Natural killer cell (primary cell): ENCODE data around the gene FAM227B. TPM values are rescaled to one million over a fixed set of nuclear protein-coding genes. Genes with fewer than 3 reads are reported as not detected.

Source experiments
- ATAC-seq, 3 donors: fragments of 150-1000 bp in 2 of 3; fragments of 200-7000 bp in 1 of 3; cut with Tn5 transposase; 1 replicate in 1 of 3; 2 replicates in 2 of 3; pipeline ENCODE4 v1.10.0; 2021; ENCODE audit warnings: mild to moderate bottlenecking in 2 of 3, moderate library complexity in 2 of 3
- DNase-seq, 2 donors: peaks; one replicate each; pipeline versions ENCODE4 v3.0.0 to v3.0.0-alpha.2; 2013 to 2021; ENCODE audit warnings: mixed read lengths in 1 of 2
- H3K27ac ChIP-seq: one replicate; pipeline ENCODE4 v1.5.1; 2013; ENCODE audit warnings: mild to moderate bottlenecking, low read length
- H3K27me3 ChIP-seq: one replicate; pipeline ENCODE4 v1.6.1; 2013; ENCODE audit warnings: low read length; ENCODE audit not compliant: control insufficient read depth, insufficient read depth
- H3K36me3 ChIP-seq: one replicate; pipeline ENCODE4 v1.6.1; 2013; ENCODE audit warnings: low read length; ENCODE audit not compliant: control insufficient read depth, insufficient read depth
- H3K4me1 ChIP-seq: one replicate; pipeline ENCODE4 v1.6.1; 2013; ENCODE audit warnings: low read length; ENCODE audit not compliant: control insufficient read depth, insufficient read depth
- H3K4me3 ChIP-seq: one replicate; pipeline ENCODE4 v1.5.1; 2013; ENCODE audit warnings: low read length
- H3K9me3 ChIP-seq: one replicate; pipeline ENCODE4 v1.6.1; 2013; ENCODE audit warnings: low read length; ENCODE audit not compliant: control insufficient read depth, insufficient read depth
- H3K27ac Mint-ChIP-seq, 2 donors: one replicate each; pipeline ENCODE4 v1.8.0; 2022; ENCODE audit warnings: mild to moderate bottlenecking in 2 of 2, mixed read lengths in 2 of 2, moderate library complexity in 1 of 2
- H3K27me3 Mint-ChIP-seq, 2 donors: one replicate each; pipeline ENCODE4 v1.8.0; 2022; ENCODE audit warnings: low read depth in 2 of 2, mixed read lengths in 2 of 2
- H3K36me3 Mint-ChIP-seq: one replicate; pipeline ENCODE4 v1.8.0; 2022; ENCODE audit warnings: mixed read lengths
- H3K4me1 Mint-ChIP-seq, 2 donors: one replicate each; pipeline ENCODE4 v1.8.0; 2022; ENCODE audit warnings: mixed read lengths in 2 of 2
- H3K4me3 Mint-ChIP-seq: one replicate; pipeline ENCODE4 v1.8.0; 2022; ENCODE audit warnings: mild to moderate bottlenecking, moderate library complexity, mixed read lengths
- H3K9me3 Mint-ChIP-seq, 2 donors: one replicate each; pipeline ENCODE4 v1.8.0; 2022; ENCODE audit warnings: mixed read lengths in 2 of 2
- WGBS: methylation state at CpG from one replicate; pipeline ENCODE4 v1.1.7; 2013; ENCODE audit warnings: missing lambda C conversion rate; ENCODE audit not compliant: insufficient coverage; 5-methylcytosine and 5-hydroxymethylcytosine counted together
- intact Hi-C: fragments of 100-400 bp; cut with micrococcal nuclease; formaldehyde crosslinking; loops from one replicate; pipeline ENCODE4 v1.14.2; 2022
- total RNA-seq, 4 donors: library from RNA; stranded (reverse); fragments of 120-200 nt in 1 of 4; gene quantifications; one replicate each; pipeline versions ENCODE4 v1.2.3 to v1.2.4, GENCODE V29; 2013 to 2022
- TF ChIP-seq, protein P1 (sequence below): fragments of 200-600 bp; IDR thresholded peaks from one replicate; pipeline ENCODE4 v1.8.0; 2022; ENCODE audit warnings: antibody characterized with exemption

FAM227B gene
- total RNA-seq, 3 donors from 2014 or later (not counting 1 experiment from before 2014, with no cell fraction given), result 3.8 to 5.0 (median 4.9) TPM

DNA sequence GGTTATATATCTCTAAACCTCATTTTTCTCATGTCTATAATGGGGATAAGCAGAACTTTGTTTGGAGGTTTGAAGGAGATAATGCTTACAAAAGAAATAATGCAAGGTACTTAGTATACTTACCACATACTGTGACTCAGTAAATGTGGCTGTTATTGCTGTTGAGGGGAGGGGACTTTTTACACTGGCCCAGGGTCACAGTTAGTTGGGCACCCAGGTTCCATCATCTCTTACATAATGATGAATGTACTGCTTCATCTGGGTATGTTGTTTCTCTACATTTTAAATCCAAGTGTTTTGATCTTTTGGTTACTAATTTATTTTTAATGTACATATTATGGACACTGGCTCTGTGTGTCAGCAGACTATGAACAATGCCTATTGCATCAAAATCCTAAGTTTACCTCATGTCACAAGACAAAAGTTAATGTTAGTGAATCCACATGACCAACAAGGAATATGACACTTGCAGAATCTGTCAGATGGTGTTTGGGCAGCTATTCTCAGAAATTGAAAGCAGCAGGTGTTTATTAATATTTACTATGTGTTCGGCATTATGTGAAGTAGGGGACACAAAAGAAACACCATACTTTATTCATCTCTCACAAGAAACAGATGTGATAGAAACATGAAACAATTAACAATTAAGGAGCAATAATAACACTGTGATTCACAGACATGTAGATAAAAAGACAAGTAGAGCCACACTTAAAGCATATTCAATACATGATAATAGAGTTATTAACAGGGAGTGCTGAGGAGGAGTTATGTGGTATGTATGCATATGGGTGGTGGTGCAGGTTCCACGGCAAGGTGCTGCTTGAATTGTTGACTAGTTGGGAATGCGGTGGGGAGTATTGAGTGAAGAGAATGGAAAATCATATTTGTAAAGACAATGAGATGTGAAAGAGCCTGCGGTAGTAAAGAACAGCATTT lies 340.8 kb downstream of the FAM227B start:
- H3K27me3 ChIP-seq, result no peaks in the 10 kb centered on the region
- Mint-ChIP-seq H3K4me1 (peaks cover 0 to 6% of the 10 kb centered on the region in 2 donors), H3K36me3 (peaks cover 5% of the 10 kb centered on the region), H3K4me3 (no peak overlapping the region), H3K27ac (no peak overlapping the region), H3K9me3 (no peaks in the 10 kb centered on the region), H3K27me3 (no peaks in the 10 kb centered on the region)
- H3K9me3 ChIP-seq, result no peaks in the 10 kb centered on the region
- H3K4me1 ChIP-seq, result no peaks in the 10 kb centered on the region
- ATAC-seq (no peak), DNase-seq (no peak)
- WGBS, result 96% methylated on average over 3 of the region's 4 CpGs
- intact Hi-C loops, result no loop called here
- TF ChIP-seq, protein P1, sequence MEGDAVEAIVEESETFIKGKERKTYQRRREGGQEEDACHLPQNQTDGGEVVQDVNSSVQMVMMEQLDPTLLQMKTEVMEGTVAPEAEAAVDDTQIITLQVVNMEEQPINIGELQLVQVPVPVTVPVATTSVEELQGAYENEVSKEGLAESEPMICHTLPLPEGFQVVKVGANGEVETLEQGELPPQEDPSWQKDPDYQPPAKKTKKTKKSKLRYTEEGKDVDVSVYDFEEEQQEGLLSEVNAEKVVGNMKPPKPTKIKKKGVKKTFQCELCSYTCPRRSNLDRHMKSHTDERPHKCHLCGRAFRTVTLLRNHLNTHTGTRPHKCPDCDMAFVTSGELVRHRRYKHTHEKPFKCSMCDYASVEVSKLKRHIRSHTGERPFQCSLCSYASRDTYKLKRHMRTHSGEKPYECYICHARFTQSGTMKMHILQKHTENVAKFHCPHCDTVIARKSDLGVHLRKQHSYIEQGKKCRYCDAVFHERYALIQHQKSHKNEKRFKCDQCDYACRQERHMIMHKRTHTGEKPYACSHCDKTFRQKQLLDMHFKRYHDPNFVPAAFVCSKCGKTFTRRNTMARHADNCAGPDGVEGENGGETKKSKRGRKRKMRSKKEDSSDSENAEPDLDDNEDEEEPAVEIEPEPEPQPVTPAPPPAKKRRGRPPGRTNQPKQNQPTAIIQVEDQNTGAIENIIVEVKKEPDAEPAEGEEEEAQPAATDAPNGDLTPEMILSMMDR, result no peak
- H3K36me3 ChIP-seq, result peaks cover 19% of the 10 kb centered on the region
- no peak overlapping the region for H3K27ac ChIP-seq
- no peak overlapping the region for H3K4me3 ChIP-seq

- Histone ChIP-seq H3K4me1 (no peaks in the 10 kb centered on the region), H3K4me3 (no peak overlapping the region), H3K27ac (no peak overlapping the region), H3K27me3 (no peaks in the 10 kb centered on the region), H3K36me3 (peaks cover 10% of the 10 kb centered on the region), H3K9me3 (no peaks in the 10 kb centered on the region)
- Mint-ChIP-seq H3K27ac (no peak overlapping the region), H3K27me3 (no peaks in the 10 kb centered on the region), H3K9me3 (no peaks in the 10 kb centered on the region), H3K4me1 (peaks cover 0 to 6% of the 10 kb centered on the region in 2 donors), H3K36me3 (no peaks in the 10 kb centered on the region), H3K4me3 (no peak overlapping the region)
- WGBS, result 97% methylated on average over 4 of the region's 5 CpGs
- DNase-seq (no peak), ATAC-seq (no peak)
- TF ChIP-seq, protein P1, result no peak
- intact Hi-C loops, result no loop called here
These were observed 341.9 kb downstream of the FAM227B start for GRCh38 chr15:49278751-49279150.

Other genes starting within 250 kb of the FAM227B start
- not detected for gene FGF7, start 197.6 kb downstream of the FAM227B start, total RNA-seq
- gene DTWD1, start 230 bp upstream of the FAM227B start, total RNA-seq, result 10 to 100 TPM in 2 of 3 donors, 1 to 10 TPM in 1; 10.0 to 14.1 (median 12.3) TPM